Raji (cell line): ENCODE data around the gene SHISA8.

Experiments
- POLR2A ChIP-seq: IDR thresholded peaks from 2 replicates; pipeline ENCODE4 v1.6.1; 2011; ENCODE audit warnings: low read depth, low read length, control low read depth; ENCODE audit not compliant: insufficient read depth

The SHISA8 gene

GRCh38 chr22:41936894-41937169, 22.0 kb upstream of the SHISA8 start:
- TF ChIP-seq POLR2A, result peak; percentile 5; the same call in 1 of the 2 replicates

GRCh38 chr22:41935509-41935908, 20.6 kb upstream of the SHISA8 start:
- TF ChIP-seq POLR2A, result no peak

- peak; percentile 29; the same call in 1 of the 2 replicates for TF ChIP-seq POLR2A
These were observed 20.1 kb upstream of the SHISA8 start for GRCh38 chr22:41935015-41935351.

- no peak for TF ChIP-seq POLR2A
These were observed 19.6 kb upstream of the SHISA8 start for GRCh38 chr22:41934284-41935014.

GRCh38 chr22:41933411-41934177, 18.7 kb upstream of the SHISA8 start:
- 0 out of 2 replicates have a peak, but pooled peaks have one; percentile 3 for TF ChIP-seq POLR2A

GRCh38 chr22:41932353-41932752, 17.5 kb upstream of the SHISA8 start:
- peak; percentile 15; the same call in 1 of the 2 replicates for TF ChIP-seq POLR2A

DNA sequence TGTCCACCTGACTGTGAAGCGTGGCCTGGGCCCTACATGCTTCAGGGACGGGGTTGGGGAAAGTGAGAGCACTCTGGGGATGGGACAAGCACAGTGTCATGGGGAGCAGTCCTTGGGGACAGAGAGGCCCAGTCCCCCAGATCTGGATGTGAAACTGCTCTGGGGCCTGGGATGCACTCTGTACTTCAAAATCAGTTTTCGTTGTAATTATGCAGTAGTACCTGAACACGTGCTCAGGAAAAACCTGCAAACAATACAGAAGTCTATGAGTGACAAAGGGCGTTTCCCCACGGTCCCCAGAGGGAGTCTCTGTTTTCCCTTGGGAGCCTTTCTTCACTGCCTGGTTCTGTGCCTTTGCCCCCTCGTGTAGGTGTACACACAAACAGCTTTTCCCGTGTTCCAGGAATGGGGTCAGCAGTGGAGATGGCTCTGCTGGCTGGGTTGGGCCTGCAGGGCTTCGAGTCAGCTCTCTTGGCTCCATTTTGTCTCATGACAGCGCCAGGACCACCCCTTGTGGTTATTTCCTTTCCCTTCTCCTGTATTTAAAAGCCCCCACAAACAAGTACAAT, 16.9 kb upstream of the SHISA8 start:
- TF ChIP-seq POLR2A, result peak; percentile 20

- TF ChIP-seq POLR2A, result no peak
These were observed 14.5 kb upstream of the SHISA8 start for GRCh38 chr22:41929418-41929810.

DNA sequence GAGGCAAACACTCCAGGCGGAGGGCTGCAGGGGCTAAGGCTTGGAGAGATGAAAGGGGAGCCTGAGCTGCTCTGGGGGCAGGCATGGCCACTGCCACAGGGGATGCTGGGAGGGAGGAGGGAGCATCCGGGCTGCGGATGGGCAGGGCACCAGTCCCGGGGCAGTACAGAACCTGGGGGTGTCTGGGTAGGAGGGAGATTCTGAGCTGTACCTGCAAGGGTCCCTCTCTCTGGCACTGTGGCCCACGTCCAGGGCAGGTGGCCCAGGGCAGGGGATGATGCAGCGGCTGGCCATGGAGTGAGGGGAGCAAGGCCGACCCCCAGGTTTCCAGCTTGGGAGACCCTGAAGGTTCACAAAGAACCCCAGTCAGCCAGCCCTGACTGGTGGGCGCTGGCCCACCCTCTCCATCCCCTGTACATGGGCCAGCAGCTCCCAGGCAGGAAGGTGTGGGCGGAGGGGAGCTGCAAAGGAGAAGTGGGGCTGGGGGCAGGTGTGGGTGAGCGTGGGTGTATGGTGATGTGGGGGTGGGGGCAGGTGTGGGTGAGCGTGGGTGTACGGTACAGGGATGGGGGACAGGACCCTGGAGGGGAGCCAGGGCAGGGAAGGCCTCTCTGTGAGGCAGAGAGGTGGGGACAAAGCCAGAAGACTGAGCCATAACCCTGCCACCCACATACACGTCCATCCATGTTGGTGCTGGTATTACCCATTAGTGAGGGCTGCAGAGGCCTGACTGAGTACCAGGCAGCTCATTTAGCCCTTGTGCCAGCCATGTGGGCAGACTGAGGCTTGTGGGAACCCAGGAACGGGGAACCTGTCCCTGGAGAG, 13.9 kb upstream of the SHISA8 start:
- TF ChIP-seq POLR2A, result peak; percentile 33; the same call in 1 of the 2 replicates

- peak; percentile 34; the same call in 1 of the 2 replicates for TF ChIP-seq POLR2A
These were observed 12.9 kb upstream of the SHISA8 start for GRCh38 chr22:41927813-41928212.

GRCh38 chr22:41925783-41926460, 11.0 kb upstream of the SHISA8 start:
- peak; percentile 16; the same call in 1 of the 2 replicates for TF ChIP-seq POLR2A

DNA sequence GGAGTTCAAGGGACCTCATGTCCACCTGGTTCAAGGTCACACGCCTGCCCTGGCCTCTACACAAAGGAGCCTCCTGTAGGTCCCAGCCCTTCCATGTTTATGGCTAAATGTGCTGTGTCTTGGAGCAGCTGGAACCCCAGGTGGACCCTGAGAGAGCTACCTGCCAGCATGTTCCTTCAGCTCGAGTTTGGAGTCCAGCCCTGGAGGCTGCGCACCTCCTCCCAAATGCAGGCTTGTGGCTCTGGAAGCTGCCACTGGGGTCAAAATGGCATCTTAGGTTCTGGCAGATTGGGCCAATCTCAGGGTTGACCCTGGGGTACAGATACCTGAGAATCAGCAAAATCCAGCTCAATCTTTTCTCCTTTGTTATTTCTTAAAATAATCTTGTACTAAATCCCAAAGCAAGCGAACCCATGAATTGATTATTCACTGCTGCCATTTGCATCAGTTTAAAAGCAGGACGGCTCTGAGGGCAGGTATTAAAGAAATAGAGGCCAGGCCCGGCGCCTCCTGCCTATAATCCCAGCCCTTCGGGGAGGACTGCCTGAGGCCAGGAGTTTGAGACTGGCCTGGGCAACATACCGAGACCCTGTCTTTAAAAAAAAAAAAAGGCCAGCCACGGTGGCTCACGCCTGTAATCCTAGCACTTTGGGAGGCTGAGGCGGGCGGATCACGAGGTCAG, 8.9 kb upstream of the SHISA8 start:
- no peak for TF ChIP-seq POLR2A

- TF ChIP-seq POLR2A, result no peak
These were observed 8.2 kb upstream of the SHISA8 start for GRCh38 chr22:41922940-41923594.

GRCh38 chr22:41922328-41922727, 7.5 kb upstream of the SHISA8 start:
- no peak for TF ChIP-seq POLR2A
